GM12873 (cell line): Measurements from ENCODE around the gene NDUFAF8.

Source experiments
- CTCF ChIP-seq: IDR thresholded peaks from 2 replicates; pipeline ENCODE4 v1.5.1; 2012; ENCODE audit warnings: low read depth, mild to moderate bottlenecking, moderate library complexity, low read length, control low read depth; ENCODE audit not compliant: insufficient read depth; ENCODE audit errors: missing control alignments

The NDUFAF8 gene

GRCh38 chr17:81265576-81265975 is 26.5 kb downstream of the NDUFAF8 start:
- TF ChIP-seq CTCF: no peak

GRCh38 chr17:81267390-81268067 is 28.4 kb downstream of the NDUFAF8 start:
- TF ChIP-seq CTCF: no peak

GRCh38 chr17:81270279-81270678 is 31.2 kb downstream of the NDUFAF8 start:
- TF ChIP-seq CTCF: no peak

- TF ChIP-seq CTCF: no peak
Measured at GRCh38 chr17:81271226-81271625, 32.1 kb downstream of the NDUFAF8 start.

GRCh38 chr17:81272616-81273015 is 33.5 kb downstream of the NDUFAF8 start:
- no peak for TF ChIP-seq CTCF

- no peak for TF ChIP-seq CTCF
Measured at GRCh38 chr17:81273698-81274470, 34.8 kb downstream of the NDUFAF8 start.

- no peak for TF ChIP-seq CTCF
Measured at GRCh38 chr17:81274471-81274855, 35.3 kb downstream of the NDUFAF8 start.
